Ovary (tissue), 3 donors: Measurements from ENCODE around the gene FGF19.

Source experiments
- CTCF ChIP-seq, 3 donors: fragments of 450-650 bp in 2 of 3; fragments of 200-600 bp in 1 of 3; IDR thresholded peaks; one replicate each; pipeline versions ENCODE4 v1.5.1 to v1.8.0; 2016 to 2022; ENCODE audit warnings: antibody characterized with exemption in 3 of 3, mild to moderate bottlenecking in 1 of 3
- EP300 ChIP-seq: sonication (generic); formaldehyde crosslinking; IDR thresholded peaks from one replicate; pipeline ENCODE4 v1.6.1; 2017; ENCODE audit warnings: antibody characterized with exemption
- POLR2A ChIP-seq: fragments of 450-650 bp; IDR thresholded peaks from one replicate; pipeline ENCODE4 v1.6.1; 2017; ENCODE audit warnings: antibody characterized with exemption, mild to moderate bottlenecking, moderate library complexity
- donor health status: DM: no; HTN: no; CAD: no.

- no peak for TF ChIP-seq POLR2A
- no peak for TF ChIP-seq CTCF (IDR thresholded peaks at IDR 0.05)
- TF ChIP-seq EP300, result no peak
Observed at GRCh38 chr11:69680688-69681087, 23.1 kb downstream of the FGF19 start.
